ENCODE data around the gene SMTNL2. TPM values are rescaled to one million over a fixed set of nuclear protein-coding genes. Genes with fewer than 3 reads are reported as not detected.
"Not testable (repeated sequence)": the region's sequence is repeated elsewhere in the genome, so short reads cannot be mapped to it uniquely, and the experiment has no call there.

Gene SMTNL2
- total and polyA plus RNA-seq, 9 of the 15 experiments (the other 6 are each of a cell fraction or from before 2014, with no cell fraction given): not detected

DNA sequence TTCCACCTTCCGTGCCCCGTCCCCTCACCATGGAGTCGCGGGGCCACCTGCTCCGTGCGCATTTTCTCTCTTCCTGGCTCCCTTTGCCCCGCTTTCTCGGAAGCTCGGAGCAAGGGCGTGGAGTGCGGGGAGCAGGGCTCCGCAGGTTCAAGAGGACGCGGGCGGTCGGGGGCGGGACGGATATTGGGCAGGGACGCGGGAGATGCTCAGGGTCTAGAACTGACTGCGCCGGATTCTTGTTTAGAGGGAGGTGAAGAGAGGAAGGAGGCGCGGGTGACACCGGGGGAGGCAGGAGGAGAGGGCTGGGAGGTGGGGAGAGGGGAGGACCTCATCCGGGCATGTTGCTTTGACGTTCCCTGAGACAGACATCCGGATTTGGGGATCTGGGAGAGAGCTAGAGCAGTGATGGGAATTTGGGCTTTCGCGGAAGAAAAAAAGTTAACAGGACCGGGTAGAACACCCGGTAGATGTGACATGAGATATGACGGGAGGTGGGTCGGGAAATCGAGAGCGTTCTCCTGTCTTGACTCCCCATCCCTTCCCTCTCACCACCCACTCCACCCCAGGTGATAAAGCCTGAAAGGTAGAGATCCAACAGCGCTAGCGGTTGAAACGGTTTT, 56.4 kb downstream of the SMTNL2 start:
- CTCF ChIA-PET (ENCODE audit: low intra/inter-chr PET ratio); ATAC-seq; in situ Hi-C loops (cut with MboI); H3K4me3 ChIP-seq; FAIRE-seq; H3K4me2 ChIP-seq (ENCODE audit: insufficient read depth, low read length); DNase-seq (ENCODE audit: extremely low read depth in 1 of 4, low spot score in 3 of 4); H3K9me3 ChIP-seq (replicated peaks; ENCODE audit: control insufficient read depth, insufficient read depth, low read depth, low read length); H3K79me2 ChIP-seq (ENCODE audit: control insufficient read depth, insufficient read depth, low read length); BruUV-seq (replicated peaks); H3K9me1 ChIP-seq (ENCODE audit: control insufficient read depth, insufficient read depth, low read length); H3K36me3 ChIP-seq (ENCODE audit: control insufficient read depth, insufficient read depth, low read length); intact Hi-C loops (cut with micrococcal nuclease); H3K27ac ChIP-seq (ENCODE audit: extremely low read depth, low read depth, low read length); H4K20me1 ChIP-seq (replicated peaks; ENCODE audit: control insufficient read depth, insufficient read depth, low read length); H2AFZ ChIP-seq (ENCODE audit: low read depth, low read length); POLR2A ChIA-PET; H3K9ac ChIP-seq (ENCODE audit: insufficient read depth in 1 of 2, low read depth in 2 of 2, low read length in 2 of 2): not testable (repeated sequence)
- Histone ChIP-seq H3K4me1 (replicated peaks in 1 of 2; ENCODE audit: control insufficient read depth in 2 of 2, insufficient read depth in 2 of 2, low read length in 2 of 2) (peaks cover 0 to 12% of the 10 kb centered on the region in 2 experiments; a peak in 3 of 5 replicates), H3K27me3 (ENCODE audit: control insufficient read depth in 2 of 2, insufficient read depth in 2 of 2, low read length in 2 of 2) (peaks cover 0 to 21% of the 10 kb centered on the region in 2 experiments; a peak in 3 of 5 replicates)
- 32% methylated on average over 9 of the region's 39 CpGs for WGBS (ENCODE audit: insufficient coverage, low coverage, missing lambda C conversion rate)

DNA sequence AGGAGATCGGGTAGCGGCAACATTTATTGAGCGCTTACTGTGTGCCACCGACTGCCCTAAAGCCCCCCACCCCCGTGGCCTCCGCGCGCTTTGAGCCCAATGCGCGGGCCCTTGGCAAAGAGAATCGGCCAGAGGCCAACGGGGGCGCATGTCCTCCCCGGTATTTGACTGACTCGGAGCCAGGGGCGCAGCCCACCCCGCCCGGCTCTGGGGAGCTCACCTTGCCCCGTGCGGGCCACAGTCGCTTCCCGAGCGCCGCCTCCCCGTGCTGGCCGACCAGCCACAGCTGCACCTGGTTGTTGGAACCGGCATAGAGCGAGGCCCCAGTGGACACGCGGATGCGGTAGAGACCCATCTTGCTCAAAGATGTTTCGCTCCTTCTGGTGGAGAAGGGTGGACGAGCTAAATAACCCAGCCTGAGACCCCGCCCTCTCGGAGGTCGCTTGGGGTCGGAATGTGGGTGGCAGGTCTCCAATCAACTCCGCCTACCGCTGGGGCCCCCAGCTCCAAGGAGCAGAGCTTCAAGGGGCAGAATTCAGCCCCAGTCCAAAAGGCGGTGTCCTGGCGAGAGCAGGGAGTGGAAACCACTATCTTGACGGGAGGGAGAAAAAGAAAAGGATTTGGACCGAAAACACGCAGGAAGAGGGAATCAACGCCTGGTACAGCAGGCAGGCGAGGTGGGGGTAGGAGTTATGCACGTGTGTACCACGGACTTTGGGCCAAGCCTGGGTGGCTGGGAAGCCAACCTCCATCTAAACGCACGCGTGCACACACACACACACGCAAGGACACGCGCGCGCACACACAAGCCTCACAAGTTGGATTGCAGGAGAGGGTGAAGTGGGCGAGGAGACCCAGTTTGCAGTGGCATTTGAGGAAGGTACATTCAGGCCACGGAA, 57.2 kb downstream of the SMTNL2 start, which contains the start of gene ALOX15:
ALOX15 (minus strand) TSS at position 382 of the 899 bp plus-strand sequence; CDS start at position 355, 27 bp downstream.
- POLR2A ChIA-PET: interaction anchor here (0.6 to 0.7 kb wide), 2 partner anchors 47 to 68 kb away, joined by 3 read pairs; no protein-coding TSS in a partner anchor
- no peak within 1 kb of the TSS for H3K27ac ChIP-seq (ENCODE audit: extremely low read depth, low read depth, low read length)
- no peaks in the 10 kb centered on the region for H4K20me1 ChIP-seq (replicated peaks; ENCODE audit: control insufficient read depth, insufficient read depth, low read length)
- no peak for TF ChIP-seq POU5F1 (IDR thresholded peaks at IDR 0.05; ENCODE audit: borderline replicate concordance, low read depth, low read length, partially characterized antibody)
- TF ChIP-seq PTRF (tag; IDR thresholded peaks at IDR 0.05): no peak
- TF ChIP-seq STAT5A (IDR thresholded peaks at IDR 0.05; ENCODE audit: borderline replicate concordance, low read length): no peak
- TF ChIP-seq PHB (CRISPR knock-in tag; IDR thresholded peaks at IDR 0.05): no peak
- TF ChIP-seq, protein P1, sequence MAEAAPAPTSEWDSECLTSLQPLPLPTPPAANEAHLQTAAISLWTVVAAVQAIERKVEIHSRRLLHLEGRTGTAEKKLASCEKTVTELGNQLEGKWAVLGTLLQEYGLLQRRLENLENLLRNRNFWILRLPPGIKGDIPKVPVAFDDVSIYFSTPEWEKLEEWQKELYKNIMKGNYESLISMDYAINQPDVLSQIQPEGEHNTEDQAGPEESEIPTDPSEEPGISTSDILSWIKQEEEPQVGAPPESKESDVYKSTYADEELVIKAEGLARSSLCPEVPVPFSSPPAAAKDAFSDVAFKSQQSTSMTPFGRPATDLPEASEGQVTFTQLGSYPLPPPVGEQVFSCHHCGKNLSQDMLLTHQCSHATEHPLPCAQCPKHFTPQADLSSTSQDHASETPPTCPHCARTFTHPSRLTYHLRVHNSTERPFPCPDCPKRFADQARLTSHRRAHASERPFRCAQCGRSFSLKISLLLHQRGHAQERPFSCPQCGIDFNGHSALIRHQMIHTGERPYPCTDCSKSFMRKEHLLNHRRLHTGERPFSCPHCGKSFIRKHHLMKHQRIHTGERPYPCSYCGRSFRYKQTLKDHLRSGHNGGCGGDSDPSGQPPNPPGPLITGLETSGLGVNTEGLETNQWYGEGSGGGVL (CRISPR knock-in tag; IDR thresholded peaks at IDR 0.05): no peak
- no peak for TF ChIP-seq ZNF785 (CRISPR knock-in tag; IDR thresholded peaks at IDR 0.05)
- TF ChIP-seq ZNF384 (IDR thresholded peaks at IDR 0.05; ENCODE audit: low read depth, low read length): no peak
- TF ChIP-seq, protein P2, sequence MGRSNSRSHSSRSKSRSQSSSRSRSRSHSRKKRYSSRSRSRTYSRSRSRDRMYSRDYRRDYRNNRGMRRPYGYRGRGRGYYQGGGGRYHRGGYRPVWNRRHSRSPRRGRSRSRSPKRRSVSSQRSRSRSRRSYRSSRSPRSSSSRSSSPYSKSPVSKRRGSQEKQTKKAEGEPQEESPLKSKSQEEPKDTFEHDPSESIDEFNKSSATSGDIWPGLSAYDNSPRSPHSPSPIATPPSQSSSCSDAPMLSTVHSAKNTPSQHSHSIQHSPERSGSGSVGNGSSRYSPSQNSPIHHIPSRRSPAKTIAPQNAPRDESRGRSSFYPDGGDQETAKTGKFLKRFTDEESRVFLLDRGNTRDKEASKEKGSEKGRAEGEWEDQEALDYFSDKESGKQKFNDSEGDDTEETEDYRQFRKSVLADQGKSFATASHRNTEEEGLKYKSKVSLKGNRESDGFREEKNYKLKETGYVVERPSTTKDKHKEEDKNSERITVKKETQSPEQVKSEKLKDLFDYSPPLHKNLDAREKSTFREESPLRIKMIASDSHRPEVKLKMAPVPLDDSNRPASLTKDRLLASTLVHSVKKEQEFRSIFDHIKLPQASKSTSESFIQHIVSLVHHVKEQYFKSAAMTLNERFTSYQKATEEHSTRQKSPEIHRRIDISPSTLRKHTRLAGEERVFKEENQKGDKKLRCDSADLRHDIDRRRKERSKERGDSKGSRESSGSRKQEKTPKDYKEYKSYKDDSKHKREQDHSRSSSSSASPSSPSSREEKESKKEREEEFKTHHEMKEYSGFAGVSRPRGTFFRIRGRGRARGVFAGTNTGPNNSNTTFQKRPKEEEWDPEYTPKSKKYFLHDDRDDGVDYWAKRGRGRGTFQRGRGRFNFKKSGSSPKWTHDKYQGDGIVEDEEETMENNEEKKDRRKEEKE (IDR thresholded peaks at IDR 0.05; ENCODE audit: borderline replicate concordance in 1 of 2, control insufficient read depth in 1 of 2, low read depth in 2 of 2, low read length in 1 of 2): no peak

More for the DNA sequence above, 57.2 kb downstream of the SMTNL2 start, which contains the start of gene ALOX15:
- ATAC-seq: no peak
- no peak within 1 kb of the TSS for H2AFZ ChIP-seq (ENCODE audit: low read depth, low read length)
- in situ Hi-C loops (cut with MboI) (no loop called here), intact Hi-C loops (cut with micrococcal nuclease) (no loop called here)
- peaks cover 0 to 19% of the 10 kb centered on the region in 2 experiments; a peak in 3 of 5 replicates for H3K27me3 ChIP-seq (ENCODE audit: control insufficient read depth in 2 of 2, insufficient read depth in 2 of 2, low read length in 2 of 2)
- H3K4me1 ChIP-seq (replicated peaks in 1 of 2; ENCODE audit: control insufficient read depth in 2 of 2, insufficient read depth in 2 of 2, low read length in 2 of 2): peaks cover 0 to 12% of the 10 kb centered on the region in 2 experiments; a peak in 3 of 5 replicates
- H3K9me3 ChIP-seq (replicated peaks; ENCODE audit: control insufficient read depth, insufficient read depth, low read depth, low read length): no peaks in the 10 kb centered on the region
- CTCF ChIA-PET (ENCODE audit: low intra/inter-chr PET ratio): no interaction called here
- H3K9me1 ChIP-seq (ENCODE audit: control insufficient read depth, insufficient read depth, low read length): no peaks in the 10 kb centered on the region
- no peak within 1 kb of the TSS for H3K9ac ChIP-seq (ENCODE audit: insufficient read depth in 1 of 2, low read depth in 2 of 2, low read length in 2 of 2)
- BruUV-seq (replicated peaks): no TSS peak
- H3K79me2 ChIP-seq (ENCODE audit: control insufficient read depth, insufficient read depth, low read length): no peaks in the 10 kb centered on the region
- no peak for FAIRE-seq
- DNase-seq (ENCODE audit: extremely low read depth in 1 of 4, low spot score in 3 of 4): no peak
- H3K36me3 ChIP-seq (ENCODE audit: control insufficient read depth, insufficient read depth, low read length): no peaks in the 10 kb centered on the region
- H3K4me2 ChIP-seq (ENCODE audit: insufficient read depth, low read length): no peak within 1 kb of the TSS
- no peak within 1 kb of the TSS for H3K4me3 ChIP-seq
- 37% methylated on average over 42 of the region's 58 CpGs for whole genome bisulfite sequencing (ENCODE audit: insufficient coverage, low coverage, missing lambda C conversion rate)
